ENCODE results near the gene POLR3E.
A peak's percentile ranks its signal among the peaks of the same experiment; 100 is the strongest.

Gene POLR3E

GRCh38 chr16:22374311-22375116 is 77.3 kb downstream of the POLR3E start, which contains the start of gene CDR2:
CDR2 (minus strand) TSS chr16:22374619; CDS start chr16:22374309, 310 bp downstream.
- in situ Hi-C loops (cut with HindIII; ENCODE audit: low pct_ligation_motif_present, low pct_unique_long_range_greater_than_20kb, low sequenced_read_pairs) = no loop called here
- peak; percentile 99 for DNase-seq

GRCh38 chr16:22375117-22375962 is 78.1 kb downstream of the POLR3E start:
- in situ Hi-C loops (cut with HindIII; ENCODE audit: low pct_ligation_motif_present, low pct_unique_long_range_greater_than_20kb, low sequenced_read_pairs) = no loop called here
- DNase-seq = no peak

- DNase-seq = no peak
- in situ Hi-C loops (cut with HindIII; ENCODE audit: low pct_ligation_motif_present, low pct_unique_long_range_greater_than_20kb, low sequenced_read_pairs) = no loop called here
These were observed 78.9 kb downstream of the POLR3E start for GRCh38 chr16:22375963-22376640.

GRCh38 chr16:22379656-22380055 is 82.4 kb downstream of the POLR3E start:
- in situ Hi-C loops (cut with HindIII; ENCODE audit: low pct_ligation_motif_present, low pct_unique_long_range_greater_than_20kb, low sequenced_read_pairs) = no loop called here
- no peak for DNase-seq

- in situ Hi-C loops (cut with HindIII; ENCODE audit: low pct_ligation_motif_present, low pct_unique_long_range_greater_than_20kb, low sequenced_read_pairs) = no loop called here
- no peak for DNase-seq
These were observed 83.3 kb downstream of the POLR3E start for GRCh38 chr16:22380529-22380928.

- in situ Hi-C loops (cut with HindIII; ENCODE audit: low pct_ligation_motif_present, low pct_unique_long_range_greater_than_20kb, low sequenced_read_pairs) = no loop called here
- no peak for DNase-seq
These were observed 84.2 kb downstream of the POLR3E start for GRCh38 chr16:22381392-22381791.

- DNase-seq = no peak
- in situ Hi-C loops (cut with HindIII; ENCODE audit: low pct_ligation_motif_present, low pct_unique_long_range_greater_than_20kb, low sequenced_read_pairs) = no loop called here
These were observed 86.6 kb downstream of the POLR3E start for GRCh38 chr16:22383827-22384226.
